ENCODE measurements around the gene AATK.

Gene AATK

GRCh38 chr17:81204578-81204977 is 38.6 kb upstream of the AATK start:
- Histone ChIP-seq H3K4me1 (ENCODE audit: insufficient read depth, poor library complexity, severe bottlenecking) (no peaks in the 10 kb centered on the region), H3K4me3 (ENCODE audit: severe bottlenecking) (no peak overlapping the region), H3K36me3 (ENCODE audit: low read depth) (peaks cover 13% of the 10 kb centered on the region), H3K27me3 (ENCODE audit: insufficient read depth, poor library complexity, severe bottlenecking) (no peaks in the 10 kb centered on the region), H3K27ac (ENCODE audit: poor library complexity, severe bottlenecking) (no peak overlapping the region), H3K9me3 (ENCODE audit: severe bottlenecking) (no peaks in the 10 kb centered on the region)
- DNase-seq (ENCODE audit: low spot score) (no peak), ATAC-seq (ENCODE audit: low read depth) (no peak)
- TF ChIP-seq CTCF (IDR thresholded peaks at IDR 0.05; ENCODE audit: poor library complexity, severe bottlenecking): no peak

- no peaks in the 10 kb centered on the region for H3K9me3 ChIP-seq (ENCODE audit: severe bottlenecking)
- TF ChIP-seq CTCF (IDR thresholded peaks at IDR 0.05; ENCODE audit: poor library complexity, severe bottlenecking): no peak
- ATAC-seq (ENCODE audit: low read depth): no peak
- H3K36me3 ChIP-seq (ENCODE audit: low read depth): peaks cover 16% of the 10 kb centered on the region
- H3K27me3 ChIP-seq (ENCODE audit: insufficient read depth, poor library complexity, severe bottlenecking): no peaks in the 10 kb centered on the region
- H3K4me3 ChIP-seq (ENCODE audit: severe bottlenecking): no peak overlapping the region
- no peak for DNase-seq (ENCODE audit: low spot score)
- no peak overlapping the region for H3K27ac ChIP-seq (ENCODE audit: poor library complexity, severe bottlenecking)
- no peaks in the 10 kb centered on the region for H3K4me1 ChIP-seq (ENCODE audit: insufficient read depth, poor library complexity, severe bottlenecking)
Observed at GRCh38 chr17:81203136-81203535, 37.1 kb upstream of the AATK start.

GRCh38 chr17:81202318-81202717 is 36.3 kb upstream of the AATK start:
- H3K27ac ChIP-seq (ENCODE audit: poor library complexity, severe bottlenecking): no peak overlapping the region
- H3K4me3 ChIP-seq (ENCODE audit: severe bottlenecking): no peak overlapping the region
- H3K9me3 ChIP-seq (ENCODE audit: severe bottlenecking): no peaks in the 10 kb centered on the region
- DNase-seq (ENCODE audit: low spot score) (no peak), ATAC-seq (ENCODE audit: low read depth) (no peak)
- peaks cover 13% of the 10 kb centered on the region for H3K36me3 ChIP-seq (ENCODE audit: low read depth)
- no peak for TF ChIP-seq CTCF (IDR thresholded peaks at IDR 0.05; ENCODE audit: poor library complexity, severe bottlenecking)
- no peaks in the 10 kb centered on the region for H3K4me1 ChIP-seq (ENCODE audit: insufficient read depth, poor library complexity, severe bottlenecking)
- H3K27me3 ChIP-seq (ENCODE audit: insufficient read depth, poor library complexity, severe bottlenecking): no peaks in the 10 kb centered on the region

- DNase-seq (ENCODE audit: low spot score): no peak
Observed at GRCh38 chr17:81200695-81201580, 34.9 kb upstream of the AATK start.

More at GRCh38 chr17:81200695-81201580, 34.9 kb upstream of the AATK start:
- peaks cover 13% of the 10 kb centered on the region for H3K36me3 ChIP-seq (ENCODE audit: low read depth)
- TF ChIP-seq CTCF (IDR thresholded peaks at IDR 0.05; ENCODE audit: poor library complexity, severe bottlenecking): peak; percentile 37
- no peak overlapping the region for H3K4me3 ChIP-seq (ENCODE audit: severe bottlenecking)
- H3K27me3 ChIP-seq (ENCODE audit: insufficient read depth, poor library complexity, severe bottlenecking): no peaks in the 10 kb centered on the region
- peak; percentile 78 for ATAC-seq (ENCODE audit: low read depth)
- H3K4me1 ChIP-seq (ENCODE audit: insufficient read depth, poor library complexity, severe bottlenecking): no peaks in the 10 kb centered on the region
- H3K9me3 ChIP-seq (ENCODE audit: severe bottlenecking): no peaks in the 10 kb centered on the region
- no peak overlapping the region for H3K27ac ChIP-seq (ENCODE audit: poor library complexity, severe bottlenecking)
